GM19193 (cell line): ENCODE data around the gene KDM4C.

Source experiments
- POLR2A ChIP-seq: IDR thresholded peaks from 4 replicates; pipeline ENCODE4 v1.6.1; 2011; ENCODE audit not compliant: insufficient read depth, insufficient read length; ENCODE audit errors: extremely low read depth

The KDM4C gene

GRCh38 chr9:6946583-6947166 is 188.9 kb downstream of the KDM4C start:
- TF ChIP-seq POLR2A: no peak

GRCh38 chr9:6955251-6955921 is 197.6 kb downstream of the KDM4C start:
- no peak for TF ChIP-seq POLR2A

- no peak for TF ChIP-seq POLR2A
Measured at GRCh38 chr9:6956879-6957278, 199.1 kb downstream of the KDM4C start.

- no peak for TF ChIP-seq POLR2A
Measured at GRCh38 chr9:6959270-6960000, 201.7 kb downstream of the KDM4C start.

DNA sequence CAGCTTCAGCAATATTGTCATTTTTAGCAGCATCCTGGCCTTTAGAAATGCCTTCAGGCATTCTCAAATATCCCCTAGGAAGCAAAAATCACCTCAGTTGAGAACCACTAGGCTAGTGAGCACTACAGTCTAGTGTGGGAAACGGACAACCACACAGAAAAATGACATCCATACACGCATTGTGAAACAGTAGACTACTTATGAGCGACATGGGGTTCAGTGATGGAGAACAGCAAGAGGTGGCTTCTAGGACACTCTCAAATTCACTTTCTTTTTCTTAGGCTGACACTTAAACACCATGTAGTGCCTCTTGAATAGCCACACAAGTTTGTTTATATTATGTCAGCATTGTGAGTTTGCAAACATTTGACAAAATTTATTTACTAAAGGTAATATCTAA is 203.0 kb downstream of the KDM4C start:
- no peak for TF ChIP-seq POLR2A

GRCh38 chr9:6961845-6962522 is 204.2 kb downstream of the KDM4C start:
- TF ChIP-seq POLR2A: no peak

- no peak for TF ChIP-seq POLR2A
Measured at GRCh38 chr9:6965566-6965965, 207.8 kb downstream of the KDM4C start.

DNA sequence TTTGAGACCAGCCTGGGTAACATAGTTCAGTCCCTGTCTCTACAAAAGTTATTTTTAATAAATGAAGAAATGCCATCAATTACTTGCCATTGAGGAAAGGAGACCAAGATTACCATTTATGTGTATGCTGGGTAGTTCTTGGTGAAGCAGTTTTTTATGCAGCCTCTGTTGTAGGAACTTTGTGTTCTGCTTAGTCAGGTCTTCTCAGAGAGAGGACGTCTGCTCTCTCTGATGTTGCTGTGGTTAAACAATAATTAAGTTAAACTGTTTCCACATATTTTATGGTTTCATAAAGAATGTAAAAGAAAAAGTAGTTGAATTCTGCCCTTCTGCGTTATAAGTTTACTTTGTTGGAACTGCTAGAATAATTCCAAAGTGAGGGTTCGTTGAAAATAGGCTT is 210.5 kb downstream of the KDM4C start:
- TF ChIP-seq POLR2A: no peak

DNA sequence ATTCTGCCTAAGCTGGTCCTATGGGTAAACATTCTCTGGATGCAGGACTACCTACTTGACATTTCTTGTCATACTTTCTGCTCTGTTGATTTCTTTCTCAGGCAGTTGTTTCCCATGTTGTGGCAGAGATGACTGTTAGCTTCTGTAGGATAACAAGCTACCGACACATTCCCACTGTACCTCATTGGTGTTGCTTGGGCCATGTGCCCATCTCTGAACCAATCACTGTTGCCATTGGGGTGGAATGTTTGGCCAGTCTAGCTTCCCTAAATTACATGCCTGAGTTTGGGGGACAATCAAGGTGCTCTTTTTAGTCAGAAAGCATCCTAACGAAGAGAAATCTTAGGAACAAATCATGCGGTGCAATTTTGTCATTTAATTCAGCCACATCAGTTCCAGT is 212.0 kb downstream of the KDM4C start:
- TF ChIP-seq POLR2A: no peak

DNA sequence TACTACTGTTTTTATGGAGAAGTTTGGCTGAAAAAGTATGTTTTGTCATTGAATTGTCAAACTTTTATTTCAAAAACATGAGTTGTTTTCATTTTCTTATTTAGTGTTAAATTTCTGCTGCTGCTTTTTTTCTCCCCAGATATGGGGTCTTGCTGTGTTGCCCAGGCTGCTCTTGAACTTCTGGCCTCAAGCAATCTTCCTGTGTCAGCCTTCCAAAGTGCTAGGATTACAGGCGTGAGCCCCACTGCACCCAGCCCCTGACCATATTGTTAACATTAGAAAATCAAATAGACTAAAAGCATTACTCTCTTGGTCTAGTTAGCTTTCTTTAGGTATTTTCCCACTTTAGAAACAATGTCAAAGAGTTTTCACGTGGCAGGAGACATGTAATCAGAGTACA is 215.3 kb downstream of the KDM4C start:
- no peak for TF ChIP-seq POLR2A

GRCh38 chr9:6973762-6974161 is 216.0 kb downstream of the KDM4C start:
- no peak for TF ChIP-seq POLR2A

DNA sequence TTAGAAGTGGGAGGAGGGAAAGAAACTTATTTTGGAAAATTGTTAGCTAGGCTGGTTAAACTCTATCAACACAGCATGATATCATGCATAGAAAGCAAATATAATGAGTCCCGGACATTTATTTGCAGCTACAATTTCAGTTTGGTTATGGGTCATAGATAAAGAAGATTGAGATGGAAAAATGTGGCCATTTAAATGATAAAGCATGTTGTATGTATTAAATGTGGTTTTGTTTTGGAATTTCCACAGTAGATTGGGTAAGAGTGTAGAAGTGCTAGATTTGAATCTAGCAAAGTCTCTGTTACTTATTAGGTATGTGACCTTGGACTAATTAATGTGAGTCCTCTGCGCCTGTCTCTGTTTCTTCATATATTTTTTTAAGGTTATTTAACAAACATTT is 217.4 kb downstream of the KDM4C start:
- TF ChIP-seq POLR2A: no peak

GRCh38 chr9:6977761-6978160 is 220.0 kb downstream of the KDM4C start:
- no peak for TF ChIP-seq POLR2A

DNA sequence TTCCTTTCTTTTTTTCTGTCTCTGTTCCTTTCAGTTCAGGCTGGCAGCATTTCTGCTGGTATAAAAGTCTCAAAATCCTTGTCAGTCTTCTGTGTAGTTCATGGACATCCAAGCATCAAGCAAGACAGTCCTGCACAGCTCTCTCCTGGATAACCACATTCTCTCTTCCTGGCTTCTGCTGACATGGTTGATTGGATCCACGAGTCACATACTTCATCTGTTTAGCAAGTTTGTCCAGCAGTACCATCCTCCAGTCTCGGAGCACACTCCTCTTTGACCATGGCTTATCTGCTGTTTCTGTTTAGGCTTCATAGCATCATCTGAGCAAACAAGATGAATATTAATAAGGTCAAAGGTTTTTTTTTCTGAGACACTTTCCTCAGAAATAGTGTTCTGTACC is 220.8 kb downstream of the KDM4C start:
- TF ChIP-seq POLR2A: no peak

GRCh38 chr9:6984941-6985578 is 227.3 kb downstream of the KDM4C start:
- no peak for TF ChIP-seq POLR2A
